ENCODE measurements around the gene BCL2L13.
"Not testable (repeated sequence)": the region's sequence is repeated elsewhere in the genome, so short reads cannot be mapped to it uniquely, and the experiment has no call there.

BCL2L13 gene

DNA sequence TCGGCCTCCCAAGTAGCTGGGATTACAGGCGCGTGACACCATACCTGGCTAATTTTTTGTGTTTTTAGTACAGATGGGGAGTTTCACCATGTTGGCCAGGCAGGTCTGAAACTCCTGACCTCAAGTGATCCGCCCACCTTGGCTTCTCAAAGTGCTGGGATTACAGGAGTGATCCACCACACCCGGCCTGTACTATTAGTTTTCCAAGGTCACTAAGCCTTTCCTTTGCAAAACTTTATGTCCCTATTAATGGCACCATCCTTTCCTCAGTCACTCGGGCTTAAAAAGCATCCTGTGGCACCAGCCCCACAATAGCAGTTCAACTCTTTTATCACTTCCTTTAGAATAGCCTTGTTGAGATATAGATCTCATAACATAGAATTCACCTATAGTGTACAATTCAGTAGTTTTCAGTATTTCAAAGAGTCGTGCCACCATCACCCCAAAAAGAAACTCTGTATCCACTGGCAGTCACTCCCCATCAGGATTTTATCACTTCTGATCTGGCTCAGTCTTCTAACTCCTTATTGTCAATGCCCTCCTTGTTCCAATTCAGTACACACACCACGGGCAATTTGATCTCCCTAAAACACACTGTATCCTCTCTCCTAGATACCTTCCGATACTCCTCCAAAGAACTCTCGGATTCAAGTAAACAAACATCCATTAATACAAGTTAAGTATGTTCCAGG, 921 bp upstream of the BCL2L13 start:
- no peak for DNase-seq (ENCODE audit: low read depth)

DNA sequence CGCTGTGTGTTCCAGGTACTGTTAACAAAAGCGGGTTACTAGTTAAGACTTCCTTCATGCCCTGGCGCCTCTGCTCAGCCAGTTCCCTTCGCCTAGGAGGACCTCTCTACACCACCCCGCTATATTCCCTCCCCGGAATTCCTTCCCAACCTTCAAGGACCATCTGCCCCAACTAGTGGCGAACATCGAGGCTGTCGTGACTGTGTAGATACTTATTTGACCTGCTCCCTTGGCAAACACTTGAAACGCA, 450 bp upstream of the BCL2L13 start:
- no peak for DNase-seq (ENCODE audit: low read depth)

DNA sequence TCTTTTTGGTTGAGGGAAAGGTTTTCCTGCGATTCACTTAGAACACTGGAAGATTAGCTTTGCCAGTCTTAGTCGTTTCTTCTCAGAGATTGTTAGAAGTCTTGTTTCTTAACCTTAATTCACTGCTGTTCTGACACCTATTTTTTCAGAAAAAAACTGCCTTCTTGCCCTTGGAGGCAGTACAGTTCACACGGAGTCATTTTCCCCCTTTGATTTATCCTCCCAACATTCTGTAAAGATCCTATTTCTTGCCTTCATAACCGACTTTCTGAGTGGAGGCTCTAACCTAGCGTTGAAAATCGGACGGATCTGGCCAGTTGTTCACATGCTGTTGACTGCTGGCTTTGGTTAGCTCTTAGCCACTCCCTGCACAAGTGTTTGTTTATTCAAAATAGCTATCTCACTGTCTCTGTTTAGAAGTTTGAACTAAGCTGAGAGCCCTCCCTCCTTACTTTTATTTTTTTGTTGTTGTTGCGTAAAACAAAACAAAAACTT, 737 bp downstream of the BCL2L13 start:
- no peak for DNase-seq (ENCODE audit: low read depth)

DNA sequence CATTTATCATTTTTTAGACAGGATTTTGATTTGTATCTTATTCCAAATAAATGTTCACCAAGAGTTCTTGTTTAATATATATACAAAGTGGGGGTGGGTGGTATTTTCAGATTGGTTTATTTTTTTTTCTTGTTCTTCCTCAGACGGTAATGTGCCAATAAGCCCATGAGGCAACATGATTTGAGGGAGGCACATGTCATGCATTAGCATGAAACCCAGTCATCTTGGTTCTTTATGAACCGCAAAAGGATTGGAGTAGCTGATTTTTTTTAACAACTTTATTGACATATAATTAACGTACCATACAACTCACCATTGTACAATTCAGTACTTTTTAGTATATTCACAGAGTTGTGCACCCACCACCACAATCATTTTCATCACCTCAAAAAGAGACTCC, 2.7 kb downstream of the BCL2L13 start:
- no peak for DNase-seq (ENCODE audit: low read depth)

DNA sequence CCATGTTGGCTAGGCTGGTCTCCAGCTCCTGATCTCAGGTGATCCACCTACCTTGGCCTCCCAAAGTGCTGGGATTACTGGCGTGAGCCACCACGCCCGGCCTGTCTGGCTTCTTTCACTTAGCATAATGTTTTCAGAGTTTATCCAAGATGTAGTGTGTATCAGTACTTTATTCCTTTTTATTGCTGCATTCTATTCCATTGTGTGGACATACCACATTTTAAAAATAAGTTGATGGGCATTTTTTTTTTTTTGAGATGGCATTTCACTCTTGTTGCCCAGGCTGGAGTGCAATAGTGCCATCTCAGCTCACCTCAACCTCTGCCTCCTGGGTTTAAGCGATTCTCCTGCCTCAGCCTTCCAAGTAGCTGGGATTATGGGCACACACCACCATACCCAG, 3.8 kb downstream of the BCL2L13 start:
- DNase-seq (ENCODE audit: low read depth), result not testable (repeated sequence)

DNA sequence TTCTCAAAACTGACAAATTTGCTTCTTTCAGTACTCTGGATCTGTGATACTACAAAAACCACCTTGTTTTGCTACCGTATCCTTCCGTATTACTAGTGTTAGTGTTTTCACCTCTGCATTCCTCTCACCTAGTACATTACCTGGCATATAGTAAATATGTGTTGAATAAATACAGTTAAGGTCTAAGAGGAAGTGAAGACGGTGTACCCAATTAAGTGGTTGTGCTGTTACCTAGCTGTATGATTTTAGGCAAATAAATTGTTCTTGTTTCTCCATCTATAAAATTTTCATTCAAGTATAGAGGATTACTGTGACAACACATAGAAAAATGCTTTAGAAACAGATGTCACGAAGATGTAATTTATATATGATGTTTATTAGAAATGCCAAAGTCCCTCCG, 8.9 kb downstream of the BCL2L13 start:
- no peak for DNase-seq (ENCODE audit: low read depth)

DNA sequence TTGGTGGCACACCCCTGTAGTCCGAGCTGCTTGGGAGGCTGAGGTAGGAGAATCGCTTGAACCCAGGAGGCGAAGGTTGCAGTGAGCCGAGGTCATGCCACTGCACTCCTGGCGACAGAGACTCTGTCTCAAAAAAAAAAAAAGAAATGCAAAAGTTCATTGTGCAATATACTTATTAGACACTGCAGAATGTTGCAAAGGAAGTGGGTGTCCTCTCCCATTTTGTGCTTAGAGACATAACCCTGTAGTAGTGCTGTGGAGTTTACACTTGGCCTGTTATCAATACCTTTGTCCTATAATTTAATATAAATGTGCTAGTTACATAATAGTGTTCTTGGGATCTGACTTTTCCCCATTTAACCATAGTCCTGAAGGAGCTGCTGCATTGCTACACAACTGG, 9.4 kb downstream of the BCL2L13 start:
- DNase-seq (ENCODE audit: low read depth), result no peak

DNA sequence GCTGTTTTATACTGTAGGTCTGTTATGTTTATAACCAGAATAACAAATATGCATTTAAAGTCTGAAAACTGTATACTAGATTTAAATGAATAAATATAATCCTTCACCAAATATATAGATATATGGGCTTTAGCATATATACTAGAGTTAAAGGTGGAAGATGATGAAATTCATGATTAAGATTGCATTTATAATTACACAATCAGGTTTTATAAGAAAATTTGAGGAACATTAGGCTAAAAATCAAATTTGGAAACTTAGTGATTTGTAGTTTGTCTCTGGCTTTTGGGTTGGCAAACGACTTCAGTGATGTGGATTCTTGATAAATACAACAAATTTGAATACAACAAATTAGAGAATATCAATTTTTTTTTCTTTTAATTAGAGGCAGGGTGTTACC, 10.0 kb downstream of the BCL2L13 start:
- no peak for DNase-seq (ENCODE audit: low read depth)

DNA sequence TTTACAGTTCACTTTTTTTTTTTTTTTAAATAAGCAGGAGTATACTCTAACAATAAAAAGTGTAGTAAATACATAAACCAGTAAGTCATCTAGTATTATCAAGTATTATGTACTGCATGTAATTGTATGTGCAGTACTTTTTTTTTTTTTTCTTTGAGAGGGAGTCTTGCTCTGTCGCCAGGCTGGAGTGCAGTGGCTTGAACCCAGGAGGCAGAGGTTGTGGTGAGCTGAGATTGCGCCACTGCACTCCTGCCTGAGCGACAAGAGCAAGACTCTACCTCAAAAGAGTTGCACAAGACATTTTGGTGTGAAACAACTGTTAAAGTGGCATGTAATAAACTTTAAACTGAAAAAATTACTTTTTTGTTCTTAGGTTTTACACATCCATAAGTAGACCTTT, 16.7 kb downstream of the BCL2L13 start:
- DNase-seq (ENCODE audit: low read depth), result no peak

DNA sequence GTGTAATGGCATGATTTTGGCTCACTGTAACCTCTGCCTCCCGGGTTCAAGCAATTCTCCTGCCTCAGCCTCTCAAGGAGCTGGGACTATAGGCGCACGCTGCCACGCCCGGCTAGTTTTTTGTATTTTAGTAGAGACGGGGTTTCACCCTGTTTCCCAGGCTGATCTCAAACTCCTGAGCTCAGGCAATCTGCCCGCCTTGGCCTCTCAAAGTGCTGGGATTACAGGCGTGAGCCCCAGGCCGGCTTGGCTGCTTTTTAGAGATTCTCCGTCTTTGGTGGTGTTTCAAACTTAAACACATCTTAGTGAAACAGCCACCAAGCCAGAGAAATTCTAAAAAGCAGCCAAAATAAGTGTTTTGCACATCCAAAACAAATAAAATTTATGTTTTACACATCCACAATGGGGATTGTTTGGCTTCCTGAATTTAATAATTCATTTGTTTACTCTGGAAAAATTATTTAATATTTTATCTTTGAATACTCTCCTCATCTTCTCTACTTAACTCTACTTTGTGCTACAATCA, 18.4 kb downstream of the BCL2L13 start:
- DNase-seq (ENCODE audit: low read depth), result no peak

DNA sequence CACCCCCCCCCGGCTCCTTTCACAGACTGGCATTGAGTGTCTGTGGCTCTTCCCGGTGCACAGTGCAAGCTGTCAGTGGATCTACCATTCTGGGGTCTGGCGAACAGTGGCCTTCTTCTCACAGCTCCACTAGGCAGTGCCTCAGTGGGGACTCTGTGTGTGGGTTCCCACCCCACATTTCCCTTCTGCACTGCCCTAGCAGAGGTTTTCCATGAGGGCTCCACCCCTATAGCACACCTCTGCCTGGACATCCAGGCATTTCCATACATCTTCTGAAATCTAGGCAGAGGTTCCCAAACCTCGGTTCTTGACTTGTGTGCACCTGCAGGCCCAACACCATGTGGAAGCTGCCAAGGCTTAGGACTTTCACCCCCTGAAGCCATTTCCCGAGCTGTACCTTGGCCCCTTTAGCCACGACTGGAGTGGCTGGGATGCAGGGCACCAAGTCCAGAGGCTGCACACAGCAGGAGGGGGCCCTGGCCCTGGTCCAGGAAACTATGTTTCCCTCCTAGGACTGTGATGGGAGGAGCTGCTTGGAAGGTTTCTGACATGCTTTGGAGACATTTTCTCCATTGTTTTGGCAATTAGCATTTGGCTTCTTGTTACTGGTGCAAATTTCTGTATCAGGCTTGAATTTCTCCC, 26.0 kb downstream of the BCL2L13 start:
- DNase-seq (ENCODE audit: low read depth), result no peak

DNA sequence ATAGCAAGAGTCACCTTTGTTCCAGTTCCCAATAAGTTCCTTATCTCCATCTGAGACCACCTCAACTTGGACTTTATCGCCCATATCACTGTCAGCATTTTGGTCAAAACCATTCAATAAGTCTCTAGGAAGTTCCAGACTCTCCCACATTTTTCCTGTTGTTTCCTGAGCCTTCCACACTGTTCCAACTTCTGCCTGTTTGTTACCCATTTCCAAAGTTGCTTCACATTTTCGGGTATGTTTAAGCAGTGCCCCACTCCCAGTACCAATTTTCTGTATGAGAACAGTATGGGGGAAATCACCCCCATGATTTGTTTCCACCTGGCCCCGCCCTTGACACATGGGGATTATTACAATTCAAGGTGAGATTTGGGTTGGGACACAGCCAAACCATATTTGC, 26.7 kb downstream of the BCL2L13 start:
- DNase-seq (ENCODE audit: low read depth), result no peak

DNA sequence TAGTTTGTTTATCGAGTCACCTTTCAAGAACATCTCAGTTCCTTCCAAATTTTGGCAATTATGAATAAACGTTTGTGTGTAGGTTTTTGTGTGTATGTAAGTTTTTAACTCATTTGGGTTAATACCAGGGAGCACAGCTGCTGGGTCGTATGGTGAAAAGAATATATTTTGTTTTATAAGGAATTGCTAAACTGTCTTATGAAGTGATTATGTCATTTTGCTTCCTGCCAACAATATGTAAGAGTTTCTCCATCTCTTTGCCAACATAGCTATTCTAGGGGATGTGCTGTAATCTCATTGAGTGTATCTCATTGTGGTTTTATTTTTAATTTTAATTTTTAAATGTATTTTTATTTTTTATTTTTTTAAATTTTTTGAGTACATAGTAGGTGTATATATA, 27.3 kb downstream of the BCL2L13 start:
- no peak for DNase-seq (ENCODE audit: low read depth)

DNA sequence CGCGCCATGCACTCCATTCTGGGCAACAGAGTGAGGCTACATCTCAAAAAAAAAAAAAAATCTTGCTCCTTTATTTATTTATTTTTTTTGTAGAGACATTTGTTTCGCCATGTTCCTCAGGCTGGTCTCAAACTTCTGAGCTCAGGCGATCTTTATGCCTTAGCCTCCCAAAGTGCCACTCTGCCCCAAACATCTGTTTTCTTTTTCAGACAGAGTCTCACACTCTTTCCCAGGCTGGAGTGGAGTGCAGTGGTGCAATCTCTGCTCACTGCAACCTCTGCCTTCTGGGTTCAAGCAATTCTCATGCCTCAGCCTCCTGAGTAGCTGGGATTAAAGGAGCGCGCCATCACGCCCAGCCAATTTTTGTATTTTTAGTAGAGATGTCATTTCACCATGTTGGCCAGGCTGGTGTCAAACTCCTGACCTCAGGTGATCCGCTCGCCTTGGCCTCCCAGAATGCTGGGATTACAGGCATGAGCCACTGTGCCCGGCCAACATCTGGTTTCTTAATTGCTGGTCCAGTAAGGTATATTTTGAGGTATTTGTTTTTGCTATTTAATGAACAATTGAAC, 33.0 kb downstream of the BCL2L13 start:
- not testable (repeated sequence) for DNase-seq (ENCODE audit: low read depth)

DNA sequence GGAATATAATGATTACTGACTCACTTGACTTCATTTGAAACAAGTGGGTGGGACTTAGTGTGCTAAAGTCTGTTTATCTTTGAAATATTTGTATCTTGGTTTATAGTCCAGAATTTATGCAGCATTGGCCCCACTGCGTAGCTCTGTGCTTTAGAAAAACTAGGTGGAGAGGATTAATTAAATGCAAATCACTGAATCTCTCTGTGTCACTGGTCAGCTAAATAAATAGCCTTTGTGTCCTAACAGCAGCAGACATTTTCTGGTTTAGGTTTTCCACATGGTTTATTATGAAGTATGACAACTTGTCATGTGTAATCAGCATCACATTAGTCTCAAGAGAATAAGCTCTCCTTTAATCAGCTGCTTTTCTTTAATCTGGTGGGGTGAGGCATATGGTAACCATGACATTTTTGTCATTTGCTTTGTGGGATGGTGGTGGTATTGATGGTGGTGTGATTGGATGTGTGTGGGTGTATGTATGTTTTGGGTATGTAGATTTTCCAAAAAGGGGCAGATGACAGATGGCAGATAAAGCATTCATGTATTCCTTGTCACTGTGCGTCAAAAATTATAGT, 33.9 kb downstream of the BCL2L13 start:
- no peak for DNase-seq (ENCODE audit: low read depth)

DNA sequence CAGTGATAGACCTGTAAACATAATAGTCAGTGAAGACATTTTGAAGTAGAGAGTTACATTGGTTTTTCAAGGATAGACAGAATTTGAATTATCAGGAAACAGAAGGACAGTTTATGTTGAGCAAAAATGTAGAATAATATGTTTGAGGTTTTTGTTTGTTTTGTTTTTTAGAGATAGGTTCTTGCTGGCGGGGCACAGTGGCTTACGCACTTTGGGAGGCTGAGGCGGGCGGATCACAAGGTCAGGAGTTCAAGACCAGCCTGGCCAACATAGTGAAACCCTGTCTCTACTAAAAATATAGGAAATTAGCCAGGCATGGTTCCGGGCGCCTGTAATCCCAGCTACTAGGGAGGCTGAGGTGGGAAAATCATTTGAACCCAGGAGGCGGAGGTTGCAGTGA, 35.6 kb downstream of the BCL2L13 start:
- no peak for DNase-seq (ENCODE audit: low read depth)

DNA sequence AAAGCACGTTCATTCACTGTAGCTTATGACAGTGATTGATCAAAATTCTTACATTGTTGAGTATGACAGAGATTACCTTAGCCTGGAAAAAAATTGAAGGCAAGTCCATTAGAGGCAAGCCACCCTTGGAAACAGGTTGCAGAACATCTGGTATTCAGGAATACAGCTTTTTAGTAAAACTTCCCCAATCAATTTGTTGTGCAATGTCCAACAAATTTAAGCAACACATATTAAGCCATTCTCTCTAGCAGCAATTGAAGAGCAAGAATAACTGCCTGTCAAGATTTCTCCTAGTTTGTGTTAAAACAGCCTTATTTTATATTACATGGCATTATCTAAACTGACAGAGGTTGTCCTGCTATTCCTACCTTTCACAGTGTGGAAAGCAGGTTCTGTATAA, 37.0 kb downstream of the BCL2L13 start:
- no peak for DNase-seq (ENCODE audit: low read depth)

DNA sequence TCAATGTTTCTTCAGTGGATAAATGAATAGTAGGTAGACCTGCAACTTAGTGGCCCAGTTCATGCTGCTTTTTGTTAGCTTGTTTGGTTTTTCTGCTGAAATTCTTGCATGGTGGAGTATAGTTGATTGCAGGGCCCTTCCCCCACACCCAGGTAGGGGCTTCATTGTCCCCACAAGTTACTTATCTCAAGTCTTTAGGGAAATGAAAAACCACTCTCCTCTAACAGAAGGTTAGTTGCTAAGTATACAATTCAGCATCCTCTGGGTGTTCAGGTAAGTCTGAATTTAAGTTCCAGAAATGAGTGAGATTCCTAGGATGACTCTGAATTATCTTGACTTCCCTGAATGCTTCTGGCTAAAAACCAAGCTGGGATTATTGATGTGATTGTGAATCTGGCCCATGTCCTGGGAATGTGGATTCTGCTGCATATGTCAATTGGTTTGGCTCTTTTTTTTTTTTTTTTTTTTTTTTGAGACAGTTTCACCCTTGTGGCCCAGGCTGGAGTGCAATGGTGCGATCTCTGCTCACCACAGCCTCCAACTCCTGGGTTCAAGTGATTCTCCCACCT, 40.3 kb downstream of the BCL2L13 start:
- DNase-seq (ENCODE audit: low read depth), result no peak

DNA sequence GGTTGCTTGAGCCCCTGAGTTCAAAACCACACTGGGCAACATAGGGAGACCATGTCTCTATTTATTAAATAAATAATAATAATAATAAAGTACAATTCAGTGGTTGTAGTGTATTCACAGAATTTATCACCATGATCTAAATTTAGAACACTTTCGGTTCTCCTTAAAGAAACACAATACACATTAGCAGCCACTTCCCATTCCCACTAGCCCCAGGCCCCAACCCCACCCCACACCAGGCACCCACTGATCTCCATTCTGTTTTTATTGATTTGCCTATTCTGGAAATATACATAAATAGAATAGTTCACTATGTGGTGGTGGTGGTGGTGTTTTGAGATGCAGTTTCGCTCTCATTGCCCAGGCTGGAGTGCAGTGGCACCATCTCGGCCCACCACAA, 45.7 kb downstream of the BCL2L13 start:
- no peak for DNase-seq (ENCODE audit: low read depth)

DNA sequence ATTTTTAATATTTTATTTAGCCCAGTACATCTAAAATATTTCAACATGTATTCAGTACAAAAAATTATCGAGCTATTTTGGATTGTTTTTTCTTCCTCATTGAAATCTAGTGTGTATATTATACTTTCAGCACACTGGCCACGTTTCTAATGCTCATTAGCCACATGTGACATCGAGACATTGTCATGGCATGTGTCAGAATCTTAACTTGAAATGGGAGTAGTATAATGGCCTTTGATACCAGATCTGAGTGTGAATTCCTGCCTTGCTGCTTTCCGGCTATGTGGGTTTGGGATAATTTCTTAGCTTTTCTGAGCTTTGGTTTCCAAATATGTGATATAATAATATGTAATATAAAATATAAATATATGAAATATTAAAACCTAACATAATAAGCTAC, 54.3 kb downstream of the BCL2L13 start:
- no peak for DNase-seq (ENCODE audit: low read depth)

DNA sequence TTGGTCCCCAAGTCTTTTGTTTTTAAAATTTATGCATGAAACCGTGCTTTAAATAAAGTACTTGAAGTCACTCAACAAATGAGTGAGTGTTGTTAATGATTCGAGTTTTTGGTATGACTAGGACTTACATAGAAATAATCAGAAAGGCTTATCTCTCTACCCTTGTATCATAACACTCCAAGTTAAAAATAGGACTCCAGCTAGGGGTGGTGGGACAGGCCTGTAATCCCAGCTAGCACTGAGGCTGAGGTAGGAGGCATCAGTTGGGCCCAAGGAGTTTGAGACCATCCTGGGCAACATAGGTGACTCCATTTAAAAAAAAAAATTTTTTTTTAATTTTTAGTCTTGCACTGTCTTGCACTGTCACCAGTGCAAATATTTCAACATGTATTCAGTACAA, 55.6 kb downstream of the BCL2L13 start:
- DNase-seq (ENCODE audit: low read depth), result no peak

DNA sequence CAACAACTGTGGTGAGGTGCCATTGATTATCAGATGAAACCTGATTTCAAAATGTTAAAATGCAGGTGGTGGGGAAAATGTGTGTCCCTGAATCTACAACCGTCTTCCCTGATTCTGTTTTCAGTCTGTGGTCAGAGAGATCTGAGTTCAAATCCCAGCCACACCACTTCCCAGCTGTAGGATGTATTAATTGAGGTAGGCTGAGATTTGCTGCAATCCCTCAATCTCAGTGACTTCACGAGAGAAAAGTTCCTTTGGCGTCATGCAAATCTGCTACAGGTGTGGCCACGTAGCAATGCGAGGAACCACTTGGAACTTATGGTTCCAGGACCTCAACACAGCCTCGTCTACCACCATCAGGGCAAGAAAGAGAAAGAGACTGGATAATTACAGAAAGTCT, 56.2 kb downstream of the BCL2L13 start:
- no peak for DNase-seq (ENCODE audit: low read depth)

DNA sequence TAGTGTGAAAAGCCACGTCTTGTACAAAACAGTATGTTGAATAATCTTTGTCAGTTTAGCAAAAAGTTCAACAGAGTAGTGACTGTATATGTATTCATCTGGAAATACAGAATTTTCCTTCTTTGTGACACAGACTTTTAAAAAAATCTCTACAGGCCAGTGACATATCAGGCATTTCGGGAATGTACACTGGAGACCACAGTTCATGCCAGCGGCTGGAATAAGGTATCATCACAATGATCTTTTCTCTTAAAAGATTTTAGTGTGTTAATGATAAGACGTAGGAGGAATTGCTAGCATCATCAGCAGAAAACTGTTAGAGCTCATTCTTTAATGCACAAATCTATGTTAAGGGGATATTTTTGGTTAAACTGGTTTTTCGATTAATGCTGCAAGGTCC, 57.4 kb downstream of the BCL2L13 start:
- no peak for DNase-seq (ENCODE audit: low read depth)
